H4 (cell line): ENCODE data around the gene CACNG7. TPM values are rescaled to one million over a fixed set of nuclear protein-coding genes. Genes with fewer than 3 reads are reported as not detected.
"Not testable (repeated sequence)": the region's sequence is repeated elsewhere in the genome, so short reads cannot be mapped to it uniquely, and the experiment has no call there.

Experiments
- DNase-seq: peaks from one replicate; pipeline ENCODE4 v3.0.0-alpha.2; 2015; ENCODE audit warnings: low spot score
- total RNA-seq: library from RNA; depleted of rRNA; stranded (reverse); fragments of >200 nt; shearing (Covaris generic); gene quantifications from 2 replicates; pipeline ENCODE4 v1.2.3, GENCODE V29; 2014; rRNA removed

Gene CACNG7
- not detected in 2 replicates for total RNA-seq

- no peak for DNase-seq
These were observed at the start of gene CACNG7 for GRCh38 chr19:53908935-53909415. CACNG7 (plus strand) TSS chr19:53909278; CDS start chr19:53912832, 3,554 bp downstream.

GRCh38 chr19:53864308-53864836 lies 44.7 kb upstream of the CACNG7 start:
- no peak for DNase-seq

GRCh38 chr19:53865523-53865917 lies 43.6 kb upstream of the CACNG7 start:
- DNase-seq = no peak

GRCh38 chr19:53865918-53866864 lies 42.9 kb upstream of the CACNG7 start:
- DNase-seq = peak; percentile 69

- no peak for DNase-seq
These were observed 42.2 kb upstream of the CACNG7 start for GRCh38 chr19:53866865-53867224.

GRCh38 chr19:53867225-53868090 lies 41.6 kb upstream of the CACNG7 start, which contains the start of gene MYADM:
MYADM (plus strand) TSS chr19:53867883; CDS start chr19:53873530, 5,647 bp downstream.
- DNase-seq = peak; percentile 98

GRCh38 chr19:53868091-53868891 lies 40.8 kb upstream of the CACNG7 start:
- peak; percentile 62 for DNase-seq

GRCh38 chr19:53868892-53869804 lies 39.9 kb upstream of the CACNG7 start:
- peak; percentile 86 for DNase-seq

- not testable (repeated sequence) for DNase-seq
These were observed 39.1 kb upstream of the CACNG7 start for GRCh38 chr19:53869805-53870484.

- no peak for DNase-seq
These were observed 38.6 kb upstream of the CACNG7 start for GRCh38 chr19:53870485-53870844.

GRCh38 chr19:53871454-53871853 lies 37.6 kb upstream of the CACNG7 start:
- no peak for DNase-seq

- no peak for DNase-seq
These were observed 36.3 kb upstream of the CACNG7 start for GRCh38 chr19:53872762-53873161.

- DNase-seq = no peak
These were observed 35.1 kb upstream of the CACNG7 start for GRCh38 chr19:53873773-53874605.

GRCh38 chr19:53874606-53874990 lies 34.5 kb upstream of the CACNG7 start:
- no peak for DNase-seq

- no peak for DNase-seq
These were observed 33.3 kb upstream of the CACNG7 start for GRCh38 chr19:53875602-53876325.

- DNase-seq = no peak
These were observed 32.3 kb upstream of the CACNG7 start for GRCh38 chr19:53876651-53877224.

- no peak for DNase-seq
These were observed 31.7 kb upstream of the CACNG7 start for GRCh38 chr19:53877361-53877766.

GRCh38 chr19:53878776-53879139 lies 30.3 kb upstream of the CACNG7 start:
- DNase-seq = no peak
